Left kidney (tissue), 2 donors: Measurements from ENCODE around the gene NOSTRIN. TPM values are rescaled to one million over a fixed set of nuclear protein-coding genes. Genes with fewer than 3 reads are reported as not detected.
"Not testable (repeated sequence)": the region's sequence is repeated elsewhere in the genome, so short reads cannot be mapped to it uniquely, and the experiment has no call there.

Experiments
- DNase-seq: peaks from one replicate; pipeline ENCODE4 v3.0.0-alpha.2; 2013
- polyA plus RNA-seq: library from polyadenylated mRNA; unstranded; fragments of 120-200 nt; gene quantifications from one replicate; pipeline ENCODE4 v1.2.1, GENCODE V29; 2013; ENCODE audit not compliant: insufficient read length

NOSTRIN gene
- polyA plus RNA-seq, 1 donor = 37.2 TPM

DNA sequence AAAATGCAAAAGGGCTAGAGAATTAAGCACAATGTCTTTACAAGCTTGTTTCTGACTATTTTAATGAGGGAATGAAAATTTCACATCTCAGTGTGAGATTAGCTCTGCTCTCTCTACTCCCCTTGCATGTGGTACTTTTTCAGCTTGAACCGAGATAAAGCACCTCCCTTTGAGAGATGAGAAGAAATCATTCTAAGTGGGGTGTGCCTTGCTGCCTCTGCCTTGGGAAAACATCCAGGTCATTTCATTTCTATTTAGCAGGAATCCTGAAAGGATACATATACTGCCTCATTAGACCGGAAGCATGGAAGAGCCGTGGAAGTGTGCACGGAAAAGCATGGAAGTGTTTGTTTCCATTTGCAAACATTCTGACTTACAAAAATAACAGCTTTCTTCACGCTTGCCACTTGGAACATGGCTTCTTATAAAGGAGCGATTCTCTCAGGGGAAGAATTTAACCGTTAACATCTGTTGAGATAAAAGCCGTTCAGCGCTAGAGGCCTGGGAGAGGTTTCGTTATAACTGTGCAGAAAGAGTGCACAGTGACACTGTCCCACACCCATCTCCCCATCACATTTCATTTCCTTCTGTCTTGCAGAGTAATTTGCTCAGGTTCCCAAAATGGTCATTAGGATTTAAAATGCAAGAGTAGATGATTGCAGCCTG, 16.7 kb downstream of the NOSTRIN start:
- DNase-seq = no peak

DNA sequence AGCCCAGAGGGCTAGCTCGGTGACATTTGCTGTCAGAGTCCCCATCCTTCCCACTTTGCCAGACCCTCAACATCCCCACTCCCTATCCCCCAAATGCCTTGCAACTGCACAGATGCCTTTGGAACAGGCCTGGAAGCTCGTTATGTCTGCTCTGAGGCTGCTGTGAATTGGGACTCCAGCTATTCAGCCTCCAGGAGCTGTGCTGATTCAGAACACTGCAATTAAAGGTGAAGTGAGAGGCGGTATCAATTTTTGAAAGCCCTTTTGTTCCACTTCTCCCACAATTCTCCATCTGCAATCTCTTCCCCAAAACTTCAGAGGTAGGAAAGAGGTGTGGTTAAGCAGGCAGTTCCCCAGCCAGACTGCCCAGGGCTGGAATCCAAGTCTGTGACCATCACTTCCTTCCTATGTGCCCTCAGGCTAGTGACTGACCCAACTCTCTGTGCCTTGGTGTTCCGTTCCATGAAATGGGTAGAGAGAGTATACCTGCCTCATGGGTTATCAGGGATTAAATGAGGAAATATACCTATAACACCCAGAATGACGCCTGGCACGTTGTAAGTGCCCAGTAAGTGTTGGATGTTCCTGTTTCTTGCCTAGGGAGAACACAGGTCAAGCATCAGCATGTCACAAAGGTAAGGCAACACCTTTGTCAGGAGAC, 17.5 kb downstream of the NOSTRIN start:
- DNase-seq = no peak

DNA sequence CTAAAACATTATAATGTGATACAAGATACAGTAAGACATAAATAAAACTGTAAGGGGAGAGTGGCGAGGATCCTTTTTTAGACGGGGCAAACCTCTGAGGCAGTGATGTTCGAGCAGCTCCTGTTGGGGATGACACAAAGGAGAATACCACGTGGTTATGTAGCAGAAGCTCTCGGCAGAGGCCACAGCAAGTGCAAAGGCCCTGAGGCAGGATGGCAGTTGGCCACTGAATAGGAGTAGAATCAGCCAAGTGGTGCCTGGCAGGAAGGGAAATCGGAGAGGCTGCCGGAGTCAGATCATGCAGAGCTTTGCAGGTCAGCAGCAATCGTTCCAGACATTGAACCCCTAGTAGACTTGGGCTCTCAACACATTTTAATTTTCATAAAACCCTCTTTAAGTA, 19.1 kb downstream of the NOSTRIN start:
- no peak for DNase-seq

DNA sequence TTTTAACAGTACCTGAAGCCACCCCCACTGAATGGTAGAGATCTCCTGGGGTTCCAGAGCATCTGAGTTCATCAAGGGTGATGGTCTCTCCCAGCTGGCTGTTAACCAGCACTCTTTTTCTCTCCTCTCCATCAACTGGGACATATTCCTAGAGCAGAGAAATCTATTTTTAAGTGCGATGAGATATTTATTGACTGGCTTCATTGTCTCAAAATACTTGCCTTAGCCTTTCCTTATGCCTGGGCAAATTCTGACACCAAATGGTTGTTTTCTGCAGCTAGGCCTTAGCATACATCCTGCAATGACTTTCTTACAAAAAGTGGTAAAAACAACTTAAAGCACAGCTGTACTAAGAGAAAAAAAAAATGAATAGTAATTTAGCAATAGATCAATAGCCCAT, 19.6 kb downstream of the NOSTRIN start:
- no peak for DNase-seq

DNA sequence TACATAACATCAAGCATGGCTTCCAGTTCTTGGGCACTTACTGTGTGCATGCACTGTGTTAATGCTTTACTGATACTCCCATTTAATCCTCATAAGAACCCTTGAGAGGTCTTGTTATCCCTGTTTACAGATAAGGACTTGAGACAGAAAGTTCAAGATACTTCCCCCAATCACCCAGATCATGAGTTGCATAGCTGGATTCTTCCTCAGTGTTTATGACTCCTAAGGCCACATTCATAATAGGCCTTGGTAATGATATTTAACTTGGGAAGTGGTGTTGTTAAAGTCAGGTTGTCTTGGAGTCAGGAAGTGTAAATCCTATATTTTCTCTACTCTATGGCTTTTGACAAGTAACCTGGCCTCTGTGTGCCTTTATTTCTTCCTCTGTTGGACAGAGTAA, 22.7 kb downstream of the NOSTRIN start:
- DNase-seq = no peak

DNA sequence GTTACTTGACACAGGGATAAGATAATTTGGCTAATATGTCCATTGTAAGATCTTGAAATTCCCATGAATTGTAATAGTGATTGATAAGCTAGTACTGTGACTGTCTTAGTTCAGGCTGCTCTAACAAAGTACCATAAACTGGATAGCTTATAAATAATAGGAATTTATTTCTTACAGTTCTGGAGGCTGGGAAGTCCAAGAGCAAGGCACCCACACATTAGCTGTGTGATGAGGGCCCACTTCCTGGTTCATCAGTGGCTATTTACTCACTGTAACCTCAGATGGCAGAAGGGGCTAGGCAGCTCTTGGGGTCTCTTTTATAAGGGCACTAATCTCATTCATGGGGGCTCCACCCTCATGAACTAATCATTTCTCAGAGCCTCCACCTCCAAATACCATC, 28.5 kb downstream of the NOSTRIN start:
- no peak for DNase-seq

DNA sequence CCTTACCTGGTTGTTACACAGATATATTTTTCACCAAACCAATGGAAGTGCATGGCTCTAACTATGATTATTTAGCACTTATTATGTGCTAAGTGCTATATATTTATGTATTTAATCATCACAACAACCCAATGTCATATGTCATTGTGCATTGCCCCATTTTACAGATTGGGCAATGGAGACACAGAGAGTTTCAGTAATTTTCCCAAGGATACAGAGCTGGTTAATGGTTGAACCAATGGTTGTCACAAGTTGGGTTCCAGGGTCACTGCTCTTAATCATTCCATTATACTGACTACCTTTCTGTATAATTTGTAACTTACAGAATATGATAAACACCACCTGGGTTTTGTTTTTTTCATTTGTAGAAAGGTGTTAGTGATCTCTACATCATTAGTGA, 29.2 kb downstream of the NOSTRIN start:
- no peak for DNase-seq

DNA sequence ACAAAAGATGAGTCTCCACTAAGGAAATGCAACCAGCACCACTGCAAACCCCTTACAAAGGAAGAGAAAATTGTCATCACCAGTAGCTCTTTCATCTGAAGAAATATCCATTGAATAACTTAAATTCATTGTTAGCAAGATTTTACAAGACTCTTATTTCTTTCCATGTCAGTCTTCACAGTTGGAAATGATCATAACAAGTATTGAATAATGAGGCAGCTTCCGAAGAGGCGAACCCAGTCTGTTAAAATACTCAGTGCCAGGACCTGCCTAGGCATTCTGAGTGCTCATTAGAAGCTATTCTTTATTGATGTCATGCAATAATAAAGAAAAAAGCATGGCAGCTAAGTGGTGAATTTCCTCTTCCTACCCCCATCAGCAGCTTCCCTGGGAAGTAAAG, 33.5 kb downstream of the NOSTRIN start:
- DNase-seq = no peak

DNA sequence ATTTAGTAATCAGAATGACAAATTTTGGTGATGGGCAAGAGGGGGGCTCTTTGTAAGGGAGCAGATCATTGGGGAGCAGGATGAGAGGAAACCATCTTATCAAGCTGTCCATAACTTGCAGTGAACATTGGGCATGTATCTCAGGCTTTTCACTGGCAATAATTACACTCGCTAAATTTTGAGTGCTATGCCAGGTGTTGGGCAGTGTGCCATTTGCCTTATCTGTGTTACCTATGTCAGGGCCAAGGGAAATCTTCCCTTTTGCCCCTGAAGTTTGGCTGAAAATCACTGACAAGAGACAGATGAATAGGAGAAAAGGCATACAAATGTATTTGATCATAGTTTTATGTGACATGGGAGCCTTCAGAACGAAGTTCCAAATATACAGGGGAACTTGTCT, 39.0 kb downstream of the NOSTRIN start:
- DNase-seq = no peak

DNA sequence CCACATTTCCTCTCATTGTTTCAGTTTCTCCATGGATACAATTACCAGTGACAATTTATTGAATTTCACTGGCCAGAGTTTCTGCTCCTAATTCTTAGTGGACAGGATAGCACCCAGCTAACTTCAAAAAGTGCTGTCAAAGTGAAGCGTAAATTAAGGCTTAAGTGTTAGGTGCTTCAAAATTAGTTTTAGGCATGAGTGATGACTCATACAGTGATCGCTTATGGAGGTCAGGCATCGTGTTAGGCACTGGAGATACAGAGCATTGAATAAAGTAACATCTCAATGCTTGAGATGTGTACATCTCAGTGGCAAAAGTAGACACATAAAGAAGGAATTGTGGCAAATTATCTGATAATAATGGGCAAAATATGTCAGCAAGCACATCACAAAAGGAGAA, 40.8 kb downstream of the NOSTRIN start:
- no peak for DNase-seq

DNA sequence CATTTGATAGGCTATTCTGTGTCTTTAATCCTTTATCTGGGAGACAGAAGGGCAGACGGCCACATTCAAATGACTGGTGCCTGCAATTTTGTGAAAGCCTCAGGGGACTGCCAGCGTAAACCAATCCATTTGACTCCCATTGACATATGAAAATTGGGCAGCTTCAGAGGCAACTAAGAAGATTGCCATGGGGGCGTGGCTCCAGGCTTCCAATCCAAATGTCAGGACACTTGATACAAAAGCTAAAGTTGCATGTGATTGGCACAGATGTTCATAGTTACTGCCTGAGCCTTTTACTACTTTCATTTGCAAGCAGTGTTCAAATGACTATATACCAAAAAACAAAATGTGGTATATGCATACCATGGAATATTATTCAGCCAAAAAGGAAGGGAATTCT, 45.8 kb downstream of the NOSTRIN start:
- DNase-seq = no peak

DNA sequence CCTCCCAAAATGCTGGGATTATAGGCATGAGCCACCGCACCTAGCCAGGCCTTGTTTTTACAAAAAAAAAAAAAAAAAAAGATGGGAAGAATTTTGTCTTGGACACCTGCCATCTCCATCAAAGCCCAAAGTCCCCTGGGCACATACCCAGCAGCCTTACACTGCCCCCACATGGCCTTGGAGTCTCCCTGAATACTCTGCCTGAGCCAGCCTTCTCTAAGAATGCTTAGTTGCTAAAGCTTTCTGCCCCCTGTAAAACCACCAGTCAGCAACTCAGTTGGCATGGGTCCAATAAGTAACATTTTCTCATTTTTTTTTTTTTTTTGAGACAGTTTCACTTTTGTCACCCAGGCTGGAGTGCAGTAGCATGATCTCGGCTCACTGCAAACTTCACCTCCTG, 47.2 kb downstream of the NOSTRIN start:
- DNase-seq = peak; percentile 10

DNA sequence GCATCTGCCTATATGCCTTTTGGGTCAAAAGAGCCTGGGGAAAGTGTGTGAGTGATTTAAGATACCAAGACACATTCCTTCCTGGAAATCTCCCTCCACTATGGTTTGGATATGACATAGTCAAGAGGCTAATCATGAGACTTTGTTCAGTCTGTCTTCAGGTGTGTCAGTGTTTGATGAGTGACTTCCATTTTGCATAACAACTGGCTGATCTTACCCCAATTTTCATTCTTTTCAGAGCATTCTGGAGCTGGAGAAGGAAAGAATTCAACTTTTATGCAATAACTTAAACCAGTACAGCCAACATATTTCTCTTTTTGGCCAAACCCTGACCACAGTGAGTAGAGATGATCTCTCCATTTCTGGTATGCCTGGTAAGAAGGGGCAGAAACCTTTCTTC, 48.4 kb downstream of the NOSTRIN start:
- DNase-seq = no peak

DNA sequence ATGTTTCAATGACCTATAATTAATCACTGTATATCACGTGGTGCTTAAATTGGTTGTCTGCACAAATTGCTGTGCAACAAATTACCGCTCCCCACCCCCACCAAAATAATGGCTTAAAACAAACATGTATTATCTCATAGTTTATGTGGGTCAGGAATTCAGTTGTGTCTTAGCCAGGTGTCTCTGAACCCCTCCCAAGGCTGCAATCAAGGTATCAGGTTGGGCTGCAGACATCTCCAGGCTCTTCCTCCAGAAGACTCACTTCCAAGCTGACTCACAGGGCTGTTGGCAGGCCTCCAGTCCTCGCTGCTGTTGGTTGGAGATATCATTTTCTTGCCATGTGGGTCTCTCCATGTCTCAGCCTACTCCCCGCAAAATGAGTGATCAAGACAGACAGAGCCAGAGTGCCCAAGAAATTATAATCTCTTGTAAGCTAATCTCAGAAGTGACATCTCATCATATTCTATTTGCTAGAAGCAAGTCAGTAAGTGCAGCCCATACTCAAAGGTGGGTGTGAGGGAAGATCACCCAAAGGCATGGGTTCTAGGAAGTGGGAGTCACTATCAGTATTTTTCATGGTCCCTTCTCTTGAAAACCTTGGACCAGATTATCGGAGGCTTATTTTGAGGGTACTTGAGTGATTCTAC, 49.4 kb downstream of the NOSTRIN start:
- no peak for DNase-seq

DNA sequence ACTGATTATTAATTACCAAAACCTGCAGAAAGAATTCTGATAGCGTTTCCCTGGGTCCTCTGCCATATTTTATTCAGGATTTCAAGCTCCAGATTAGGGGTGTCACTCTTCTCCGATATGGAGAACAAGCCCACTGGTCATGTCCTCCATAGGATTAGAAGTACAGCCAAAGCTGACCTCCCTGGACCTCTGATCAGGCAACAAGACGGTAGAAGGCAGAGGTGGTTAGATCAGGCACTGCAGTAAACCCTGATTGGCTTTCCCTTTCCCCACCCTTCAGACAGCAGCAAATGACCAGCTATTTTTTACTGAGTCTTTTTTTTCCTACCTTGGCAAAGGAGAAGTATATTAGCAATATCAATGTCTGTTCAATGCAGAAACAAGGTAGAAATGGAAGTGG, 50.0 kb downstream of the NOSTRIN start:
- no peak for DNase-seq

DNA sequence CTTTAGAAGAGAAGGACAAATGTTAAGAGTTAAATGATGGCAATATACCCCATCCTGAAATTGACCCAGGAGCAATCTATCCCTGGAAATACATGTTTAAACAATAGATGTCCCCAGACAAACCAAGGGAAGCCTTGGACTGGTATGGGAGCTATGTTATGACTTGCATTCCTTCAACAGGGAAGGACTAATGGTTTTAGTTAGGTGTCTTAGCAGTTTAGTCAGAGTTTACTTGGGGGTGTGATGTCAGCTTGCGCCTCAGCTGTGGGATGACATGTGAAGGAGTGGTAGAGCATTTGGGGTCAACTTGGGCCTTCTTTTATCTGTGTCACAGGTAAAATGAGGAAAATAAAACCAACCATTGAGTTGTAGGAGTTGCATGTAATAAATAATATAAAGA, 51.0 kb downstream of the NOSTRIN start:
- DNase-seq = no peak

DNA sequence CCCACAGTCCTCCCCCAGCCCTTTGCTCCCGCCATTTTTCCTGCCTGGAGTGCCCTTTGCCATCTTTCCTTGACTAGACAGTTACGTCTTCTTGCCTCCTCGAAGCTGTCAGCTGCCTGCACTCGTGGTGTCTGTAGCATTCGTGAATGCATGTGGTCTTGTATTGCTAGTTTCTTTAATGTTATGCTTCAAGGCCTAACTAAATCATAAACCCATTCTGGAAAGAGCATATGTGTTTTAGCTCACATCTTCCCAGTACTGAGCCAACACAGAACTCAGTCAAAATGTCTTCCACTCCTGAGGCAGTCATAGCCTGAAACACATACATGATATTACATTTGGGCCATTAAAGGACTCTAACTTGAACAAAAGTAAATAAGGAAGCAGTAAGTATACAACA, 52.2 kb downstream of the NOSTRIN start:
- no peak for DNase-seq

DNA sequence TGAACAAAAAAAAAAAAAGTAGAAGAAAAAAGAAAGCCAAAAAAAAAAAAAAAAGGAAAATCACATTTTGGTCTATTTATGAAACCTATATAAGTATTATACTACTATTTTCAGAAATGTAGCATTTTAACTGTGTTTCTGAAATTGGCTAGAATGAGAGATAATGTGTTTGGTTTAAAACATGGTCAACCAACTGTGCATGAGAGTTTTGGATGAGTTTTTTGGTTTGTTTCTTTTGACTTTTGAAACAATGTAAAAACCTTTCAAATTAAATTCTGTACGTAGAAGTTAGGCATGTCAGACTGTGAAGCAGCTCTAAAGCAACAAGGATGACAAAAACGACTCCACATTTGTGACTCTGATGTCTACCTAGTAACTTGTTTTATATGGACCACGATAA, 53.2 kb downstream of the NOSTRIN start:
- no peak for DNase-seq

DNA sequence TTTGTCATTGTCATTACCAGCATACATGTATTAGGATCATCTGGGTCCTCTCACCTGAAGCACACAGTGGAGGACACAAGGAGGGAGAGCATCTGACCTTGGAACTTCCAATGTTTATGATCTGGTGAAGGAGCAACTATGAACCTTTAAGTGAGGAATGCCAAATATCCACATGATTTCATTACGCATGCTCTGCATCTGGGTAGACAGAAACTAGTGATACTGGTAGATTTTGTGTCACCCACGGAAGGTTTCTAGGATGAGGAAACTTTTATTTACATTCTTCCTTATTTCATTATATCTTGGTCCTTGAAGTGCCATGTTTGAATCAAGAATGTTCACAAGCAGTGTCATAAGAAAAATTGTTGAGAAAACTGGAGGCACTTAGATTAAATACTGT, 55.7 kb downstream of the NOSTRIN start:
- no peak for DNase-seq

DNA sequence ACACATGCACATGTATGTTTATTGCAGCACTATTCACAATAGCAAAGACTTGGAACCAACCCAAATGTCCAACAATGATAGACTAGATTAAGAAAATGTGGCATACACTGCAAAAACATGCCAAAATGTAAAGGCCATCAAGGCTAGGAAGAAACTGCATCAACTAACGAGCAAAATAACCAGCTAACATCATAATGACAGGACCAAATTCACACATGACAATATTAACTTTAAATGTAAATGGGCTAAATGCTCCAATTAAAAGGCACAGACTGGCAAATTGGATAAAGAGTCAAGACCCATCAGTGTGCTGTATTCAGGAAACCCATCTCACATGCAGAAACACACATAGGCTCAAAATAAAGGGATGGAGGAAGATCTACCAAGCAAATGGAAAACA, 64.7 kb downstream of the NOSTRIN start:
- DNase-seq = not testable (repeated sequence)

DNA sequence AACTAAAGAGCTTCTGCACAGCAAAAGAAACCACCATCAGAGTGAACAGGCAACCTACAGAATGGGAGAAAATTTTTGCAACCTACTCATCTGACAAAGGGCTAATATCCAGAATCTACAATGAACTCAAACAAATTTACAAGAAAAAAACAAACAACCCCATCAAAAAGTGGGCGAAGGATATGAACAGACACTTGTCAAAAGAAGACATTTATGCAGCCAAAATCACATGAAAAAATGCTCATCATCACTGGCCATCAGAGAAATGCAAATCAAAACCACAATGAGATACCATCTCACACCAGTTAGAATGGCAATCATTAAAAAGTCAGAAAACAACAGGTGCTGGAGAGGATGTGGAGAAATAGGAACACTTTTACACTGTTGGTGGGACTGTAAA, 67.9 kb downstream of the NOSTRIN start:
- DNase-seq = not testable (repeated sequence)

DNA sequence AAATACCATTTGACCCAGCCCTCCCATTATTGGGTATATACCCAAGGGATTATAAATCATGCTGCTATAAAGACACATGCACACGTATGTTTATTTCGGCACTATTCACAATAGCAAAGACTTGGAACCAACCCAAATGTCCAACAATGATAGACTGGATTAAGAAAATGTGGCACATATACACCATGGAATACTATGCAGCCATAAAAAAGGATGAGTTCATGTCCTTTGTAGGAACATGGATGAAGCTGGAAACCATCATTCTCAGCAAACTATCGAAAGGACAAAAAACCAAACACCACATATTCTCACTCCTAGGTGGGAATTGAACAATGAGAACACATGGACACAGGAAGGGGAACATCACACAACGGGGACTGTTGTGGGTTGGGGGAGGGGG, 68.4 kb downstream of the NOSTRIN start:
- DNase-seq = not testable (repeated sequence)

DNA sequence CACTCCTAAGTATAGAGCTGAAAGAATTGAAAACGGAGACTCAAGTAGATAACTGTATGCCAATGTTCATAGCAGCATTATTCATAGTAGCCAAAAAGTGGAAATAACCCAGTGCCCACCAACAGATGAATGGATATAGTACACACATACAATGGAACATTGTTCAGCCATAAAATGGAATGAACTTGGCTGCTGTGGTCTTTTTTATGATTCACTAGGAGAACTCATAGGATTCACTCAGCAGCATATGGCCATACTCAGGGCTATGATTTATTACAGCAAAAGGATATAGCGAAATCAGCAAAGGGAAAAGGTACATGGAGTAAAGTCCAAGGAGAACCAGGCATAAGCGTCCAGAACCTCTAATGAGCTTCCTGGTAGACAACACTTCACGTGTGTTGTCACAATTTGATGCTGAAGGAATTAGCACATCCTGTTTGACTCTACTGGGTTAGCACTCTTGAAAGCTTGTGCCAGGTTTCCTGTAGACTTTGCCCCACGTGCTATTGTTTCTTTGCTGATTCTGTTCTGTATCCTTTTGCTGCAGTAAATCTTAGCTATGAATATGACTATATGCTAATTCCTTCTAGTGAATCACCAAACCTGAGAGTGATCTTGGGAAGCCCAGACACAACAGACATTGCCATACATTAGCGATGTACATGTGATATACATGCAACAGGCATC, 72.1 kb downstream of the NOSTRIN start:
- no peak for DNase-seq
